Loucy (cell line): ENCODE measurements around the gene FRRS1.
A peak's percentile ranks its signal among the peaks of the same experiment; 100 is the strongest.

Experiments
- H2AFZ ChIP-seq: fragments of 200-600 bp; sonication (generic); 2 replicates; pipeline ENCODE4 v1.6.0; 2016; ENCODE audit warnings: antibody characterized with exemption, mild to moderate bottlenecking, low read length, moderate library complexity
- H3F3A ChIP-seq: fragments of 200-600 bp; 2 replicates; pipeline ENCODE4 v1.6.0; 2016; ENCODE audit warnings: antibody characterized with exemption, low read depth, mild to moderate bottlenecking
- H3K27me3 ChIP-seq: fragments of 200-600 bp; sonication (generic); 2 replicates; pipeline ENCODE4 v1.6.1; 2014; ENCODE audit warnings: low read length, mild to moderate bottlenecking; ENCODE audit not compliant: insufficient read depth, poor library complexity, severe bottlenecking
- H3K36me3 ChIP-seq: fragments of 200-600 bp; sonication (generic); 2 replicates; pipeline ENCODE4 v1.6.1; 2016; ENCODE audit warnings: low read length; ENCODE audit not compliant: insufficient read depth
- H3K4me1 ChIP-seq: fragments of 200-600 bp; sonication (generic); 2 replicates; pipeline ENCODE4 v1.5.1; 2014; ENCODE audit warnings: low read length, mild to moderate bottlenecking; ENCODE audit not compliant: insufficient read depth, poor library complexity, severe bottlenecking
- H3K4me2 ChIP-seq: fragments of 200-600 bp; sonication (generic); 2 replicates; pipeline ENCODE4 v1.6.0; 2014; ENCODE audit warnings: antibody characterized with exemption, low read length, low read depth, mild to moderate bottlenecking; ENCODE audit not compliant: poor library complexity, severe bottlenecking
- H3K4me3 ChIP-seq: fragments of 200-600 bp; sonication (generic); 2 replicates; pipeline ENCODE4 v1.5.1; 2014; ENCODE audit warnings: low read length, mild to moderate bottlenecking, mixed read lengths; ENCODE audit not compliant: poor library complexity, severe bottlenecking
- H3K79me2 ChIP-seq: fragments of 200-600 bp; sonication (generic); 2 replicates; pipeline ENCODE4 v1.6.1; 2014; ENCODE audit warnings: low read length; ENCODE audit not compliant: insufficient read depth
- H3K9ac ChIP-seq: fragments of 200-600 bp; sonication (generic); 2 replicates; pipeline ENCODE4 v1.6.0; 2014; ENCODE audit warnings: mild to moderate bottlenecking, low read depth, low read length, moderate library complexity; ENCODE audit not compliant: poor library complexity, severe bottlenecking
- H3K9me2 ChIP-seq: fragments of 200-600 bp; sonication (generic); replicated peaks from 2 replicates; pipeline ENCODE4 v1.6.1; 2016; ENCODE audit warnings: low read depth, low read length, mixed read lengths
- H3K9me3 ChIP-seq: fragments of 200-600 bp; sonication (generic); 2 replicates; pipeline ENCODE4 v1.6.1; 2014; ENCODE audit warnings: mild to moderate bottlenecking, antibody characterized with exemption, low read length, low read depth; ENCODE audit not compliant: insufficient read depth
- H4K20me1 ChIP-seq: fragments of 200-600 bp; sonication (generic); 2 replicates; pipeline ENCODE4 v1.6.0; 2014; ENCODE audit warnings: antibody characterized with exemption, low read length, mild to moderate bottlenecking; ENCODE audit not compliant: insufficient read depth, poor library complexity, severe bottlenecking
- EZH2phosphoT487 ChIP-seq: fragments of 200-600 bp; IDR thresholded peaks from 2 replicates; pipeline ENCODE4 v1.6.1; 2018; ENCODE audit warnings: antibody characterized with exemption, mild to moderate bottlenecking, moderate library complexity, borderline replicate concordance
- TF ChIP-seq, protein P1 (sequence below): fragments of 200-600 bp; sonication (generic); conservative IDR thresholded peaks from 2 replicates; pipeline ENCODE4 v1.5.1; 2014; ENCODE audit warnings: mild to moderate bottlenecking, antibody characterized with exemption, low read length

The FRRS1 gene

DNA sequence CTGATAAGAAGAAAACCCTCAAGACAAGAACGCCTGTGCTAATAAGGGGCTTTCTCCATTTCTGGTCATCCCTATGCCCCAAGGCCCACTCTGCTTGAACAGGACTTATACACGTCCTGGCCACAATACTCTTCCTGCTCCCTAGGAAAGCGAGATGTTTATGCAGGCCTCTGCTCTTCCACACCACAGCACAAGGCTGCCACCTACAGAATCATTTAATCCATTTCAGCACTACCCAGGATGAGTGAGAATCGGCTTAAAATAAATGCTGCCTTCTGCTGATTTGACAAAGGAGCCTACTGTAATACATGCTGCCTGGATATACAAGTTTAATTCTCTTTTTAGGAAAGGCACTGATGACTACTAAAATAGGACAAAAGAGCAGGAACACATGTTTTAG, 29.4 kb downstream of the FRRS1 start:
- Histone ChIP-seq H3K79me2 (no peaks in the 10 kb centered on the region), H3K9me2 (no peaks in the 10 kb centered on the region), H3K9me3 (no peaks in the 10 kb centered on the region), H3K4me3 (no peak overlapping the region), H3K9ac (no peak overlapping the region), H3K4me1 (no peaks in the 10 kb centered on the region), H3F3A (no peaks in the 10 kb centered on the region), H2AFZ (no peak overlapping the region), H3K27me3 (no peaks in the 10 kb centered on the region), H3K36me3 (peaks cover 16% of the 10 kb centered on the region; the same call in 1 of the 2 replicates), H3K4me2 (no peak overlapping the region), H4K20me1 (no peaks in the 10 kb centered on the region)
- TF ChIP-seq, protein P1, sequence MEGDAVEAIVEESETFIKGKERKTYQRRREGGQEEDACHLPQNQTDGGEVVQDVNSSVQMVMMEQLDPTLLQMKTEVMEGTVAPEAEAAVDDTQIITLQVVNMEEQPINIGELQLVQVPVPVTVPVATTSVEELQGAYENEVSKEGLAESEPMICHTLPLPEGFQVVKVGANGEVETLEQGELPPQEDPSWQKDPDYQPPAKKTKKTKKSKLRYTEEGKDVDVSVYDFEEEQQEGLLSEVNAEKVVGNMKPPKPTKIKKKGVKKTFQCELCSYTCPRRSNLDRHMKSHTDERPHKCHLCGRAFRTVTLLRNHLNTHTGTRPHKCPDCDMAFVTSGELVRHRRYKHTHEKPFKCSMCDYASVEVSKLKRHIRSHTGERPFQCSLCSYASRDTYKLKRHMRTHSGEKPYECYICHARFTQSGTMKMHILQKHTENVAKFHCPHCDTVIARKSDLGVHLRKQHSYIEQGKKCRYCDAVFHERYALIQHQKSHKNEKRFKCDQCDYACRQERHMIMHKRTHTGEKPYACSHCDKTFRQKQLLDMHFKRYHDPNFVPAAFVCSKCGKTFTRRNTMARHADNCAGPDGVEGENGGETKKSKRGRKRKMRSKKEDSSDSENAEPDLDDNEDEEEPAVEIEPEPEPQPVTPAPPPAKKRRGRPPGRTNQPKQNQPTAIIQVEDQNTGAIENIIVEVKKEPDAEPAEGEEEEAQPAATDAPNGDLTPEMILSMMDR = peak; percentile 69
- no peak for TF ChIP-seq EZH2phosphoT487

DNA sequence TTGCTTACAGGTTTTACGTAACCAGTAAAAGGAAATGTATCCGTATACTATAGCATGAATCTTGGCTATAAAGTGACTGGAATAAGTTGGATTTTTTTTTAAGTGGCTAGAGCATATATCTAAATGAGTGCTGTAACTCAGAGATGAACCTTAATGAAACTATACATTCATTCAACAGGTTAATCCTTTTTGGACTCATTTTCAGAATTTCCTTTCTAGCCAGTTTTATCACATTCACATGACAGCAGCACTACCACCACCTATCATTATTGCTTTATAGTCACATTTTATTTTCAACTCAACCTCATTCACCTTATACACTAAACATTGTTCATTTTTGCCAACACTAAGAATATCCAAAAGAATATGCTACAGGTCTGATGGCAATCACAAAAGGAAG, 30.6 kb downstream of the FRRS1 start:
- Histone ChIP-seq H3K9me2 (no peaks in the 10 kb centered on the region), H3F3A (no peaks in the 10 kb centered on the region), H4K20me1 (no peaks in the 10 kb centered on the region), H2AFZ (no peak overlapping the region), H3K36me3 (peaks cover 11% of the 10 kb centered on the region; the same call in 1 of the 2 replicates), H3K4me1 (no peaks in the 10 kb centered on the region), H3K9me3 (no peaks in the 10 kb centered on the region), H3K9ac (no peak overlapping the region), H3K4me2 (no peak overlapping the region), H3K27me3 (no peaks in the 10 kb centered on the region), H3K79me2 (no peaks in the 10 kb centered on the region), H3K4me3 (no peak overlapping the region)
- TF ChIP-seq, protein P1 = no peak
- no peak for TF ChIP-seq EZH2phosphoT487

DNA sequence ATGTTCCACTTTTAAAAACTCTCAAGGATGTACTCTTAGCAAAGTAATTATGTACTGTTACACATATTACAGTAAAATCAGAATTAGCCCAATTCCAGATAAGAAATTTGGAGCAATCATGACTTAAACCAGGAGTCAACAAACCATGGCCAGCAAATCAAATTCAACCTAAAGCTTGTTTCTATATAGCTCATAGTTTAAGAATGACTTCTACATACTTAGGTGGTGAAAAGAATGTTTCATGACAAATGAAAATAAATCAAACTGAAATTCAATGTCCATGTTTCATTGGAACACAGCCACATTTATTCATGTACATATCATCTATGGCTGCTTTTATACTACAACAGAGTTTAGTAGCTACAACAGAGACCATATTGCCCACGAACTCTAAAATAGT, 35.1 kb downstream of the FRRS1 start:
- Histone ChIP-seq H4K20me1 (no peaks in the 10 kb centered on the region), H3K4me2 (no peak overlapping the region), H3K9ac (no peak overlapping the region), H3K27me3 (no peaks in the 10 kb centered on the region), H2AFZ (no peak overlapping the region), H3K36me3 (no peaks in the 10 kb centered on the region), H3K9me2 (no peaks in the 10 kb centered on the region), H3K79me2 (no peaks in the 10 kb centered on the region), H3K4me3 (no peak overlapping the region), H3F3A (no peaks in the 10 kb centered on the region), H3K4me1 (peaks cover 4% of the 10 kb centered on the region), H3K9me3 (no peaks in the 10 kb centered on the region)
- TF ChIP-seq EZH2phosphoT487 = no peak
- TF ChIP-seq, protein P1 = no peak
